Measurements from ENCODE around the gene UQCC3. TPM values are rescaled to one million over a fixed set of nuclear protein-coding genes. Genes with fewer than 3 reads are reported as not detected.
A peak's percentile ranks its signal among the peaks of the same experiment; 100 is the strongest.

The UQCC3 gene
- total RNA-seq, 1 experiment from 2014 or later = 17.9 TPM

- Histone ChIP-seq H3K36me3 (ENCODE audit: control insufficient read depth in 1 of 2, insufficient read depth in 2 of 2, low read length in 2 of 2) (peaks cover 6 to 11% of the 10 kb centered on the region in 2 experiments; a peak in 3 of 4 replicates), H3K4me1 (ENCODE audit: control insufficient read depth in 1 of 2, insufficient read depth in 2 of 2, low read length in 2 of 2) (peaks cover 32 to 58% of the 10 kb centered on the region in 2 experiments), H3K9me2 (ENCODE audit: insufficient read depth) (no peaks in the 10 kb centered on the region), H3K79me2 (ENCODE audit: insufficient read depth, low read length) (peaks cover 66% of the 10 kb centered on the region), H3K9ac (ENCODE audit: low read length) (no peak overlapping the region), H3K27ac (ENCODE audit: low read depth, low read length) (no peak overlapping the region; the same call in 1 of the 2 replicates), H3K27me3 (ENCODE audit: insufficient read depth, low read length) (no peaks in the 10 kb centered on the region), H3K4me3 (replicated peaks in 1 of 2; ENCODE audit: low read depth in 1 of 2, low read length in 2 of 2) (no peak overlapping the region), H2AFZ (ENCODE audit: low read depth, low read length, poor library complexity, severe bottlenecking) (no peak overlapping the region), H3K9me3 (ENCODE audit: control insufficient read depth in 1 of 2, insufficient read depth in 1 of 2, low read depth in 1 of 2, low read length in 2 of 2) (no peaks in the 10 kb centered on the region), H4K20me1 (ENCODE audit: insufficient read depth) (no peaks in the 10 kb centered on the region), H3K4me2 (ENCODE audit: low read length) (0 out of 2 replicates have a peak overlapping the region, but pooled peaks have one; percentile 95)
- ATAC-seq (no peak), DNase-seq (ENCODE audit: low read depth, low spot score) (no peak)
- intact Hi-C loops (cut with micrococcal nuclease) = loop anchor here (10.0 kb wide), 1 partner anchor 88 kb away; the partner anchor contains the start of gene POLR2G
- RAD21 ChIA-PET (ENCODE audit: low non-redundant PET in 1 of 2, low total read pairs in 2 of 2, uncharacterized antibody in 2 of 2, unreplicated experiment in 2 of 2) = no interaction called here
- BruUV-seq (replicated peaks) = no TSS peak
- CTCF ChIA-PET = no interaction called here
- POLR2A ChIA-PET = interaction anchor here (0.9 to 3.9 kb wide), 4 partner anchors 12 to 85 kb away, joined by 3 to 21 read pairs (median 5); partner anchors contain the start of genes C11orf98, CSKMT, HNRNPUL2 and TUT1
- TF ChIP-seq CTCF (IDR thresholded peaks at IDR 0.05 in 2 of 3, conservative IDR thresholded peaks at IDR 0.05 in 1 of 3; ENCODE audit: borderline replicate concordance in 1 of 3, insufficient read depth in 1 of 3, low read depth in 2 of 3, low read length in 2 of 3) = 0 out of 6 replicates have a peak, but pooled peaks of 1 of the 3 experiments have one; percentile 14
- no peak for TF ChIP-seq SRF (IDR thresholded peaks at IDR 0.05; ENCODE audit: low read depth)
Measured at GRCh38 chr11:62676698-62677097, 5.2 kb downstream of the UQCC3 start.

GRCh38 chr11:62677156-62677555, 5.7 kb downstream of the UQCC3 start:
- Histone ChIP-seq H3K9me2 (ENCODE audit: insufficient read depth) (no peaks in the 10 kb centered on the region), H3K27ac (ENCODE audit: low read depth, low read length) (no peak overlapping the region), H3K27me3 (ENCODE audit: insufficient read depth, low read length) (no peaks in the 10 kb centered on the region), H4K20me1 (ENCODE audit: insufficient read depth) (no peaks in the 10 kb centered on the region), H3K36me3 (ENCODE audit: control insufficient read depth in 1 of 2, insufficient read depth in 2 of 2, low read length in 2 of 2) (peaks cover 6 to 11% of the 10 kb centered on the region in 2 experiments; a peak in 3 of 4 replicates), H3K9ac (ENCODE audit: low read length) (peak overlapping the region; percentile 84; the same call in 1 of the 2 replicates), H3K4me1 (ENCODE audit: control insufficient read depth in 1 of 2, insufficient read depth in 2 of 2, low read length in 2 of 2) (peaks cover 32 to 57% of the 10 kb centered on the region in 2 experiments), H3K79me2 (ENCODE audit: insufficient read depth, low read length) (peaks cover 61% of the 10 kb centered on the region), H3K9me3 (ENCODE audit: control insufficient read depth in 1 of 2, insufficient read depth in 1 of 2, low read depth in 1 of 2, low read length in 2 of 2) (no peaks in the 10 kb centered on the region), H2AFZ (ENCODE audit: low read depth, low read length, poor library complexity, severe bottlenecking) (no peak overlapping the region), H3K4me3 (replicated peaks in 1 of 2; ENCODE audit: low read depth in 1 of 2, low read length in 2 of 2) (peak overlapping the region in 1 of 2 experiments; percentile 87; a peak in 1 of 4 replicates), H3K4me2 (ENCODE audit: low read length) (peak overlapping the region; percentile 95)
- intact Hi-C loops (cut with micrococcal nuclease) = loop anchor here (10.0 kb wide), 1 partner anchor 88 kb away; the partner anchor contains the start of gene POLR2G
- no peak for ATAC-seq
- CTCF ChIA-PET = no interaction called here
- POLR2A ChIA-PET = interaction anchor here (0.9 to 2.4 kb wide), 3 partner anchors 12 to 85 kb away, joined by 3 to 6 read pairs (median 4); partner anchors contain the start of genes C11orf98, CSKMT, HNRNPUL2 and TUT1
- BruUV-seq (replicated peaks) = no TSS peak
- DNase-seq (ENCODE audit: low read depth, low spot score) = no peak
- RAD21 ChIA-PET (ENCODE audit: low non-redundant PET in 1 of 2, low total read pairs in 2 of 2, uncharacterized antibody in 2 of 2, unreplicated experiment in 2 of 2) = no interaction called here
- TF ChIP-seq MAX (IDR thresholded peaks at IDR 0.05) (no peak), ELF1 (IDR thresholded peaks at IDR 0.05; ENCODE audit: borderline replicate concordance, low read depth) (no peak), RAD21 (IDR thresholded peaks at IDR 0.05; ENCODE audit: low read depth) (no peak), ZNF274 (IDR thresholded peaks at IDR 0.05; ENCODE audit: low read depth, low read length) (no peak), FOSL1 (IDR thresholded peaks at IDR 0.05; ENCODE audit: low read depth) (no peak), ZFX (IDR thresholded peaks at IDR 0.05) (no peak), EZH2phosphoT487 (IDR thresholded peaks at IDR 0.05; ENCODE audit: borderline replicate concordance) (no peak), CTCF (IDR thresholded peaks at IDR 0.05 in 2 of 3, conservative IDR thresholded peaks at IDR 0.05 in 1 of 3; ENCODE audit: borderline replicate concordance in 1 of 3, insufficient read depth in 1 of 3, low read depth in 2 of 3, low read length in 2 of 3) (no peak), JUND (IDR thresholded peaks at IDR 0.05) (no peak)
- TF ChIP-seq, protein P1, sequence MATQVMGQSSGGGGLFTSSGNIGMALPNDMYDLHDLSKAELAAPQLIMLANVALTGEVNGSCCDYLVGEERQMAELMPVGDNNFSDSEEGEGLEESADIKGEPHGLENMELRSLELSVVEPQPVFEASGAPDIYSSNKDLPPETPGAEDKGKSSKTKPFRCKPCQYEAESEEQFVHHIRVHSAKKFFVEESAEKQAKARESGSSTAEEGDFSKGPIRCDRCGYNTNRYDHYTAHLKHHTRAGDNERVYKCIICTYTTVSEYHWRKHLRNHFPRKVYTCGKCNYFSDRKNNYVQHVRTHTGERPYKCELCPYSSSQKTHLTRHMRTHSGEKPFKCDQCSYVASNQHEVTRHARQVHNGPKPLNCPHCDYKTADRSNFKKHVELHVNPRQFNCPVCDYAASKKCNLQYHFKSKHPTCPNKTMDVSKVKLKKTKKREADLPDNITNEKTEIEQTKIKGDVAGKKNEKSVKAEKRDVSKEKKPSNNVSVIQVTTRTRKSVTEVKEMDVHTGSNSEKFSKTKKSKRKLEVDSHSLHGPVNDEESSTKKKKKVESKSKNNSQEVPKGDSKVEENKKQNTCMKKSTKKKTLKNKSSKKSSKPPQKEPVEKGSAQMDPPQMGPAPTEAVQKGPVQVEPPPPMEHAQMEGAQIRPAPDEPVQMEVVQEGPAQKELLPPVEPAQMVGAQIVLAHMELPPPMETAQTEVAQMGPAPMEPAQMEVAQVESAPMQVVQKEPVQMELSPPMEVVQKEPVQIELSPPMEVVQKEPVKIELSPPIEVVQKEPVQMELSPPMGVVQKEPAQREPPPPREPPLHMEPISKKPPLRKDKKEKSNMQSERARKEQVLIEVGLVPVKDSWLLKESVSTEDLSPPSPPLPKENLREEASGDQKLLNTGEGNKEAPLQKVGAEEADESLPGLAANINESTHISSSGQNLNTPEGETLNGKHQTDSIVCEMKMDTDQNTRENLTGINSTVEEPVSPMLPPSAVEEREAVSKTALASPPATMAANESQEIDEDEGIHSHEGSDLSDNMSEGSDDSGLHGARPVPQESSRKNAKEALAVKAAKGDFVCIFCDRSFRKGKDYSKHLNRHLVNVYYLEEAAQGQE (IDR thresholded peaks at IDR 0.05; ENCODE audit: low read depth) = no peak

All from HCT116 (cell line).